T follicular helper cell (primary cell): ENCODE results near the gene IDUA.
"Not testable (repeated sequence)": the region's sequence is repeated elsewhere in the genome, so short reads cannot be mapped to it uniquely, and the experiment has no call there.

Source experiments
- DNase-seq: peaks from one replicate; pipeline ENCODE4 v3.0.0-alpha.2; 2020; ENCODE audit warnings: low read depth
- total RNA-seq, 2 experiments: gene quantifications; one replicate each; lab custom pipeline; 2026; lab: John Stamatoyannopoulos, UW

The IDUA gene
- total RNA-seq = 8.3 to 29.5 reads per million in 2 experiments

DNA sequence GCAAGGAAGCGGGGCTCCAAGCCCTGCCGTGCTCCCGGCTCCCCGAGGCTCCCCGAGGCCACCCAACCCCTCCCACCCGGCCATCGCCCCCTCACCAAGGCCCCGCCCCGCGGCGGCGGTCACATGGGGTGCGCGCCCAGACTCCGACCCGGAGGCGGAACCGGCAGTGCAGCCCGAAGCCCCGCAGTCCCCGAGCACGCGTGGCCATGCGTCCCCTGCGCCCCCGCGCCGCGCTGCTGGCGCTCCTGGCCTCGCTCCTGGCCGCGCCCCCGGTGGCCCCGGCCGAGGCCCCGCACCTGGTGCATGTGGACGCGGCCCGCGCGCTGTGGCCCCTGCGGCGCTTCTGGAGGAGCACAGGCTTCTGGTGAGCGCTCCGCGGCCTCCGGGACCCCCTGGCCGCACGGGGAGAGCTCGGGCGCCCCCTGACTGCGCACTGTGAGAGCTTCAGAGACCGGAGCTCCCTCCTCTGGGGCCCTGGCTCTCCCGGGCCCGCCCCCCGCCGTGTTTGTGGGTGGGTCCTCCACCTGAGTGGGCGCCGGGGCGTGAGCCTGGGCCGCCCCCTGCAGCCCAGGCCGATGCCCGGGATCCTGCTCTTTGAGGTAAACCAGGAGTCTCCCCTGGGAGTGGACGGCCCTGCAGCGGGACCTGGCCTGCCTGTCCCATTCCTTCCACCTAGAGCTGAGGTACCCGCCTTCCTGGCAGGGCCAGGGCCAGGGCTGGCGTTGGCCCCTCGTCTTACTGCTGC lies at the start of gene IDUA:
Gene IDUA, plus strand, starts transcription at position 166 of the 745 bp plus-strand sequence. Its CDS starts 41 bp downstream, at position 207.
- peak; percentile 79 for DNase-seq

DNA sequence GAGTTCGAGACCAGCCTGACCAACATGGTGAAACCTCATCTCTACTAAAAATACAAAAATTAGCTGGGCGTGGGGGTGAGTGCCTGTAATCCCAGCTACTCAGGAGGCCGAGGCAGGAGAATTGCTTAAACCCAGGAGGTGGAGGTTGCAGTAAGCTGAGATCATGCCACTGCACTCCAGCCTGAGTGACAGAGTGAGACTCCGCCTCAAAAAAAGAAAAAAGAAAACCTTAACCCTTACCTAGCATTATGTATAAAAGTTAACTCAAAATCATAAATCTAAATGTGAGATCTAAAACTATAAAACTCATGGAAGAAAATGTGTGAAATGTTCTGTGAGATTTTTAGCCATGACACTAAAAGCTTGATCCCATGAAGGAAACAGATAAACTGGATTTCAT lies 47.3 kb upstream of the IDUA start:
- not testable (repeated sequence) for DNase-seq

DNA sequence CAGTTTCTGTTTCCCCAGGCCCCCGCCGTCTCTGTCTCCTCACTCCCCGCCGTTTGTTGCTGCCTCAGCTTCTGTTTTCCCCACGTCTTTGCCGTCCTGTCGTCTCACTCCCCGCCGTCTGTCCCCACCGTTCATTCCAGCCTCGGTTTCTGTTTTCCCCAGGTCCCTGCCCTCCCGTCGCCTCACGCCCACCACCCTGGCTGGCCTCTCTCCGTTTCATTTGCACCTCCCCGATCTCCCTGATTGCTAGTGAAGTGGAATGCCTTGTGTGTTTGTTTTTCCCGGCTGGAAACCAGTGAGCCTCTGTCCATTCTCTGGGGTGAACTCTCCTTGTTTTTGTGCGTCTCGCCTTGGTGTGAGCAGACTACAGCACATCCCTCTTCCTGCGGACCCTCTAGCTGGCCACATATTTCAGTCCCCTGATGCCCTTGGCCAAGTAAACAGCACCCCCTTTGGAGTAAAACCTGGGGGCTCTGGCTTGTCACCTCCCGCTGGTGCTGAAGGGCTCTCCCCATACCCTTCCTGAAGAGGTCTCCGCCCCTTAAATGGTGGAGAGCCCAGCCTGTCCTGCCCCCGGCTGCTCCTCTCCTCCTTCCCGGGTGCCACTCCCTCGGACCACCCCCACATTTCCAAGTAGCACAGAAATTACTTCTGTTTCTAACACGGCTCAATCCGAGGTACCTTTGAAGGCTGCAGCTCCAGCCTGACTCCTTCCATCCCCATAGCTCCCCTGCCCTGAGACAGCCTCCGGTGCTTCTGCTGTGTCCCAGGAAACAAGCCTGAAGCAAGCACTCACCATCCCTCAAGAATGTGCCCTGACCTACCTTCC lies 41.4 kb upstream of the IDUA start:
- no peak for DNase-seq

DNA sequence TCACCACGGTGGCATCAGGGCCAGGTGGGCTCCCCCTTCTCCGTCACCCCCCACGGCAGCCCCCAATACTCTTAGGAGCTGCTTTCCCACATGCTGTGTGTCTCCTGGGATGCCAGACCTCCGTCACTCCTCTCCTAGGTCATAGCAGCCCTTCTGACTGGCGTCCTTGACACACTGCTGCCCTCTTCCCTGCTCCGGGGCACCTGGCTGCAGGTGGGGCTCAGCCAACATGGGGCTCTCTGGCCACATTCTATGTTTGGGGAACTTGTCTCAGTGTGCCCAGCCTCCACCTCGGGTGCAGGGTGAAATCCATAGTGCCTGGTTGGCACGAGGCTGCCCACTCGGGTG lies 40.8 kb upstream of the IDUA start:
- no peak for DNase-seq

DNA sequence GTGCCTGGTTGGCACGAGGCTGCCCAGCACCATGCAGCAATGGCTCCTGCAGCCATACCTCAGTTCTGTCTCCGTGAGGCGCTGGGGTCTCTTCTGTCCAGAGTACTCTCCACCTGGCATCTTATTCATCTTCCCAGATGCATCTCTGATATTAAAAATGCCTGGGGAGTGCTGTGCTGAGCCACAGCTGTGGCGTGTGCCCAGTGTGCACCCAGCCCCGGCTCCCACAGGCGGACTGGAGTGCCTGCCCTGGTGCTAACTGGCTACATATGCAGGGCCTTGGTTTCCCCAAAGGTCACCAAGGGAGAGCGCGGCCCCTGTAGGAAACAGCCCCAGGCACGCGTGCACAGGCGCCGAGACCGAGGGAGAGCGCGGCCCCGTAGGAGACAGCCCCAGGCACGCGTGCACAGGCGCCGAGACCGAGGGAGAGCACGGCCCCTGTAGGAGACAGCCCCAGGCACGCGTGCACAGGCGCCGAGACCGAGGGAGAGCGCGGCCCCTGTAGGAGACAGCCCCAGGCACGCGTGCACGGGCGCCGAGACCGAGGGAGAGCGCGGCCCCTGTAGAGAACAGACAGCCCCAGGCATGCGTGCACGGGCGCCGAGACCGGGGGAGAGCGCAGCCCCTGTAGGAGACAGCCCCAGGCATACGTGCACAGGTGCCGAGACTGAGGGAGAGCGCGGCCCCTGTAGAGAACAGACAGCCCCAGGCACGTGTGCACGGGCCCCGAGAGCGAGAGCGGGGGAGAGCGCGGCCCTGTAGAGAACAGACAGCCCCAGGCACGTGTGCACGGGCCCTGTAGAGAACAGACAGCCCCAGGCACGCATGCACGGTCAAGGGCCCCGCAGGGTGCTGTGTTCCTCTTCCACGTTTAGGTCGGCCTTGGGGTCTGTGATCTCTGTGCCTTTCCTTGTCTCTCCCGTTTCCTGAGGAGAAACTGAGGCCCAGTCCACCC lies 40.0 kb upstream of the IDUA start:
- DNase-seq = no peak

DNA sequence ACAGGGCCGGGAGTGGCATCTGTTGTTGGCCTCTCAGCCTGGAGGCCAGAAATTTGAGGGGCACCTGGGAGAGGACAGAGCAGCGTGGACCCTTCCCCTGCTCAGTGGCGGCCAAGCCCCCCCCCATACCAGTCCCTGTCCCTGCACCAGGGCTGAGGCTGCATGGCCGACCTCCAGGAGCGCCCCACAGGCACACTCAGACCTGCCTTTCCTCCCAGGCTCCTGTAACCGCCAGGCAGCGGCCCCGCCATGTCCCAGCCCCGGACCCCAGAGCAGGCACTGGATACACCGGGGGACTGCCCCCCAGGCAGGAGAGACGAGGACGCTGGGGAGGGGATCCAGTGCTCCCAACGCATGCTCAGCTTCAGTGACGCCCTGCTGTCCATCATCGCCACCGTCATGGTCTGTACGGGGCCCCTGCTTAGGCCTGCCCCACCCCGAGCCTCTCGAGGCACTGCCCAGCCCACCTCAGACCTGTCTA lies 39.3 kb upstream of the IDUA start:
- DNase-seq = no peak

DNA sequence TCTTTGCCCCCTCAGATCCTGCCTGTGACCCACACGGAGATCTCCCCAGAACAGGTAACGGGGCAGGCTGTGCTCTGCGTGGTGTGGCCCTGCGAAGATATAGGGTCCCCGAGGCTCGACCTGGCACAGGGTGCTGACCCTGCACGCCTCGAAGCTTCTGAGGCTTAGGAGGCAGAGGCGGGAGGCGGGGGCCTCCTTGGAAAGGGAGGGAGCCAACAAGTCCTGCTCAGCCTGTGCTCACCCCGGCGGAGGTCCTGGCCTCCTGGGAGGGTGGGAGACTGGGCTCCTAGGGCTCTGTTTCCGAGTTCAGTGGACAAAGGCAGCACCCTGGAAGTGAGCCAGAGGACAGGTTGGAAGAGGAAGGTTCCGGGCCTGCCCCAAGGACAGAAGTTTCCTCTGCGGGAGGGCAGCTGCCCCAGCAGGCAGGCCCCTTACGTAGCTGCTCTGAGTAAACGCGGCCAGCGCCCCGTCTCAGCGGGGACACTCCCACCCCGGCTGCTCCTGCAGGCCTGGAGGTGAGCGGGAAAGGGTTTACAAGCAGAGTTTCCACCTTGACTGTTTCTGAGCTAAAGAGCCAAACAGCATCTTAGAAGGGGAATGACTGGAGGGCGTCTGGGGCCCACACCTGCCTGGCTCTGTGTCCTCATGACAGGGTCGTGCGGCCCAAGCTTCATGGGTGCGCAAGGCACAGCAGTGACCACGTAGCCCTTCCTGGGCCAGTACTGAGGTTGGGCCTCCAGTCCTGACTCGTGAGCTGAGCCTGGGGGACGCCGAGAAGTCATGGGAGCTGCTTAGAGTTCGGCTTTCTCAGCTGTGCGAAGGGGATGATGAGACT lies 38.5 kb upstream of the IDUA start:
- no peak for DNase-seq

DNA sequence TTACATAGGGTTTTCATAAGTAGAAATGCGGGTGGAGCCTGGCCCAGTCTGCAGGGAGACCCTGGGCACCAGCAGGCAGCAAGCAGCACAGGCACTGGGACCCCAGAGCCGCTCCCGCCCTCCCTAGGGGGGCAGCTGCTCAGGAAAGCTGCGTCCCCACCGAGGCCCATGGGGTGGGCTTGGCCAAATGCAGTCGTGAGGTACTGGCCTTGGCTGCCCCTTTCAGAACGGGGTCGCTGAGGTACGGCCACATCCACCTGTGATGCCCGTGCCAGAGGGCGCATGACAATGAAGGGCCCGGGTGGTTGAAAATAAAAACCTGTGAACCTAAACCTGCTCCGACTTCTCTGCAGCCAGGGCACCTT lies 37.9 kb upstream of the IDUA start:
- DNase-seq = no peak

DNA sequence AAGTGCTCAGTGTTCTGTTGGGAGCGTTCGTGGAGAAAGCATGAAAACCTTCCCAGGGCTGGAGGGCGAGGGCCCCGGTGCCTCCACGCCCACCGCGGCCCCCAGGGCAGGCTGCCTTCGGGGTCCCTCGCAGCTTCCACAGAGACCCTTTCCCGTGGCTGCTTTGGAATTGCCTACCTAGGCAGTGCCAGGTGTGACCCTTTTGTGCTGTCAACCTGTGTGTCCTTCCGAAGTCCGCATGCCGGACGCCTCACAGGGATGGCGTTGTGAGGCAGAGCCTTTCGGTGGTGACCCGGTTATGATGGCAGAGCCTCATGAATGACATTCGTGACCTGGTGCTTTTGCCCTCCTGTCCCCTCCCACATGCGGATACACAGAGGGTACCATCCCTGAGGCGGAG lies 37.2 kb upstream of the IDUA start:
- no peak for DNase-seq

DNA sequence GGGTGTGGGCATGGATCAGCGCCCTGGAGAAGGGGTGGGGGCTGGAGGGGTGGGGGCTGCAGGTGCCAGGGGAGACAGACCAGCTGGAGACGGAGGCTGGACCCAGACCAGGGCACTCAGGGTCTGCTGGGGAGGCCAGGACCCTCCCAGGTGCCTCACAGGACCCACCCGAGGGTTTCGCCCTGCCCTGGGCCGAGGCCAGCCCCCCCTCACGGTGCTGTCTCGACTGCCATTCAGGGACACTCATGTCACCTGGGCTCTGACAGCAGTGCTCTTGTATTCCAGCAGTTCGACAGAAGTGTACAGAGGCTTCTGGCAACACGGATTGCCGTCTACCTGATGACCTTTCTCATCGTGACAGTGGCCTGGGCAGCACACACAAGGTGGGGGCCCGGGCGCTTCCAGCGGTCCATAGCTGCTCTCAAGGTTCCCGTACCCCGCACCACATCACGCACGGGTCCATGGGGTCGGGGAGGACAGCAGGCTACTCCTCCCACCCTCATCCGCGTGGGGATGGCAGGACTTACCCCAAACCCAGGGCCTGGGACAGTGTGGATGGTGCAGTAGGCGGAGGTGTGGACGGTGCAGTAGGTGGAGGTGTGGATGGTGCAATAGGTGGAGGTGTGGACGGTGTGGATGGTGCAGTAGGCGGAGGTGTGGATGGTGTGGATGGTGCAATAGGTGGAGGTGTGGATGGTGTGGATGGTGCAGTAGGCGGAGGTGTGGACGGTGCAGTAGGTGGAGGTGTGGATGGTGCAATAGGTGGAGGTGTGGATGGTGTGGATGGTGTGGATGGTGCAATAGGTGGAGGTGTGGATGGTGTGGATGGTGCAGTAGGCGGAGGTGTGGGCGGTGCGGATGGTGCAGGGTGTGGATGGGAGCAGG lies 36.5 kb upstream of the IDUA start:
- DNase-seq = no peak

DNA sequence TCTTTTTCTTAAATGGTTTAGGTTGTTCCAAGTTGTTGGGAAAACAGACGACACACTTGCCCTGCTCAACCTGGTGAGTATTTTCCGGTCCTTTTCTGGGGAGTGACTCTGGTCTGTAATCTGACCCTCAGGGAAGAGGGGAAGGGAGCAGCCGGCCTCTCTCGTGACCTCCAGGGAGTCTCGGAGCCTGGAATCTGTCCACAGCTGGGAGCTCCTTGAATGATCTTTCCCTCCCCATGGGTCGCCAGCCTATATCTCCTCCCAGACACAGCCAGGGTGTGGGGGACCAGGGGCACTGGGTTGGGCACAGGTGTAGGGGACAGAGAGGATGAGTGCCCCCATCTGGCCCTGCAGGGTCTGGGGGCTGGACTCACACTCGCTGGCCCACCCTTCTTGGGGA lies 35.7 kb upstream of the IDUA start:
- DNase-seq = no peak

DNA sequence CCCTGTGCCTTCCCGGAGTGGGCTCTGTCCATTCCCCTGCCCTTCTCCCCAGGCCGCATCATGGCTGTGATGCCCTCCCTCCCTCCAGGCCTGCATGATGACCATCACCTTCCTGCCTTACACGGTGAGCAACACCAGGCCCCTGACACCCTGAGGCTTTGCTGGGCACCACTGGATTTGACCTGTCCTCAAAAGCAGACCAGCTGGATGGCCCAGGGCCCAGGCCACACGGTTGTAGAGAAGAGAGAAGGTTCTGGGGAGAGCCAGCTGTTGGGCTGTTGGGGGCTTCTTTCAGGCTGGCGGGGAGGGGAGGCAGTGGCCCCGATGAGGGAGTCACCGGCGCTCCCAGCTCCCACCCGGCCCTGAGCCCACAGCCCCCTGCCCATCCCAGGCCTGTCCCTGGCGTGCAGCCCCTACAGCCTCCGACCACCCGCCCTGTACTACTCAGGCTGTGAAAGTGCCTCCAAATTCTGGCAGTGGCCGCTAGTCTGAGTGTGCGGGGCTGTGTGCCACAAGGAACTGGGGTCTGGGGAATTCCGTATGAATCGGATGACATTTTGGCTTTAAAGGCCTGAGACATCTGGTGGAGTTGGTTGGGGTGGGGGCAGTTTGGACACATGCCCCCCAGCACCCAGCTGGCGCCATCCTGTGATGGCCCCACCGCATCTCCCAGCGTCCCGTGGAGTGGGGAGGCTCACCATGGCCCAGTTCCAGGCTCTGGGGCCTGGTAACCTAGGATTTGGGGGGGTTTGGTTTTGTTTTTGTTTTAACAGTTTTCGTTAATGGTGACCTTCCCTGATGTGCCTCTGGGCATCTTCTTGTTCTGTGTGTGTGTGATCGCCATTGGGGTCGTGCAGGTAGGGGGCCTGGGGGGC lies 35.0 kb upstream of the IDUA start:
- no peak for DNase-seq

DNA sequence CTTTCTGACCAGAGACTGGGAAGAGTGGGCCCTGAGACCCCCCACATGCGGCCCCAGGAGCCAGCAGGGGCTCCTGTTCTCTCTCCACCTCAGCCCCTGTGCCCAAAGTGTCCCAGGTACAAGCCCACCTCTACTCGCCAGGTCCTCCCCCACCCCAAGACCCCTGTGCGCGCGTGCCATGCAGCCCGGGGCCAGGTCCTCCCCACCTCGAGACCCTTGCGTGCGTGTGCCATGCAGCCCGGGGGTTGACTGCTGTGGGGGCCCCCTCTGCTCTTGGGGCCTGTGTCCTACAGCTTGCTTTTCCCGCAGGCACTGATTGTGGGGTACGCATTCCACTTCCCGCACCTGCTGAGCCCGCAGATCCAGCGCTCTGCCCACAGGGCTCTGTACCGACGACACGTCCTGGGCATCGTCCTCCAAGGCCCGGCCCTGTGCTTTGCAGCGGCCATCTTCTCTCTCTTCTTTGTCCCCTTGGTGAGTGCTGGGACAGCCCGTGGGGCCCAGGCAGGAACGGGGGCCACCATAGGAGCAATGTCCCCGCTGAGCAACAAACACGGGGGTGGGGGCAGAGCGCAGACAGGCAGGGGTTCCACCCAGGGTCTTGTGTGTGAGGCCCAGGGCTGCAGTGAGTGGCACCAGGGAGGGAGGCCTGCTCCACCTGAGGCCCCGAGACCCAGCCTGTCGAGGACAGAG lies 33.8 kb upstream of the IDUA start:
- DNase-seq = no peak

DNA sequence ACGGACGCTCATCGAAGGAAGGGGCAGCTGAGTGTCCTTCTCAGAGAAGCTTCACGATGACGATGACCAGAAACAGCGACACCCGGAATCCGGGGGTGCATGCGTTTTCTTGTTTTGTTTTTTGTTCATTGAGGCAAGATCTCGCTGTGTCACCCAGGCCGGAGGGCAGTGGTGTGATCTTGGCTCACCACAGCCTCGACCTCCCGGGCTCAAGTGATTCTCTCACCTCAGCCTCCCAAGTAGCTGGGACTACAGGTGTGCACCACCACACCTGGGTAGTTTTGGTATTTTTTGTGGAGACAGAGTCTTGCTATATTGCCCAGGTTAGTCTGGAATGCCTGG lies 33.3 kb upstream of the IDUA start:
- DNase-seq = no peak

DNA sequence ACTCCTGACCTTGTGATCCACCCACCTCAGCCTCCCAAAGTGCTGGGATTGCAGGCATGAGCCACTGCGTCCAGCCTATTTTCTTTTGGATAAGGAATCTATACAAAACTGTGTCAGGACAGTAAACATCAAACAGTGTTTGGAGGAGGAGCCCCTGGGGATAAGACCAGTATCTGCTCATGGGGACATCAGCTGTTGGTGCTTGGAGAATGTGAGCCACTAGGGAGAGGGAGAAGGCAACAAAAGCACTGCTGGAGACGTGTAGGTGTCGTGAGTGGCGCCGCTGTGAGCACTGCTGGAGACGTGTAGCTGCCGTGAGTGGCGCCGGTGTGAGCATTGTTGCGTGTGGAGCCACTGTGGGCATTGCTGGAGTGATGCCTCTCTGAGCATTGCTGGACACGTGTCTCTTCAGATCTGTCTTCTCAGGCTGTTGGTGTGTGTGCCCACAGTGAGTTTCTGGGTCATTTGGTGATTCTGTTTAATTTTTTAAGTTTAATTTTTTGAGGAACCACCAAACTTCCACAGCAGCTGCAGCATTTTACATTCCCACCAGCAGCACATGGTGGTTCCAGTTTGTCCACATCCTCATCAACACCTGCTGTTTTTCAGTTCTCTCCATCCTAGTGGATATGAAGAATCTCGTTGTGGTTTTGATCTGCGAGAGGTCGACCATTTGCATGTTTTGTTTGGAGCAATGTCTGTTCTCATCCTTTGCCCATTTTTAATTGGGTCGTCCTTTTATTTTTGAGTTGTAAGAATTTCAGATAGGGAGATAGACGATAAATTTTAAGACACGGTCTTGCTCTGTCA lies 32.4 kb upstream of the IDUA start:
- no peak for DNase-seq

DNA sequence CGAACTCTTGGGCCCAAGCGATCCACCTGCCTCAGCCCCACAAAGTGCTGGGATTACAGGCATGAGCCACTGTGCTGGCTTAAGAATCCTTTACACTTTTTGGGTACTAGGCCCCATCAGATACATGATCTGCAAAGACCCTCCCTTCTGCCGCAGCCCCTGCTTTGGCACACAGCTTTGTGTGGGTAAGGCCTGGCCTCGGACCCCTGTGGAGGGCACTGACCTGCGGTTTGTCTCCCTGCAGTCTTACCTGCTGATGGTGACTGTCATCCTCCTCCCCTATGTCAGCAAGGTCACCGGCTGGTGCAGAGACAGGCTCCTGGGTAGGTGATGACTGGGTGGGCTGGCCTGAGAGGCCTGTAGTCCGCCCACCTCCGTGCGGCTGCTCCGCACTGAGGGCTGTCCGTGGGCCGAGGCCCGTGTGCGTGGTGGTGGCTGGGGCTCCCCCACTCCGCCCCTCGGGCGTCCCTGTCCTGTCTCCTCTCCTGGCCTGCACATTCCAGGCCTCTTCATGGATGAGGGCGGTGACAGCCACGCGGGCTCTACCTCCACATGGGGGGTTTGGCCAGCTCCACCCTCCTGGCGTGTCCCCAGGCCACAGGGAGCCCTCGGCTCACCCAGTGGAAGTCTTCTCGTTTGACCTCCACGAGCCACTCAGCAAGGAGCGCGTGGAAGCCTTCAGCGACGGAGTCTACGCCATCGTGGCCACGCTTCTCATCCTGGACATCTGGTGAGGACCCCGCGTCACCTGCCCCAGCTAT lies 31.5 kb upstream of the IDUA start:
- no peak for DNase-seq

DNA sequence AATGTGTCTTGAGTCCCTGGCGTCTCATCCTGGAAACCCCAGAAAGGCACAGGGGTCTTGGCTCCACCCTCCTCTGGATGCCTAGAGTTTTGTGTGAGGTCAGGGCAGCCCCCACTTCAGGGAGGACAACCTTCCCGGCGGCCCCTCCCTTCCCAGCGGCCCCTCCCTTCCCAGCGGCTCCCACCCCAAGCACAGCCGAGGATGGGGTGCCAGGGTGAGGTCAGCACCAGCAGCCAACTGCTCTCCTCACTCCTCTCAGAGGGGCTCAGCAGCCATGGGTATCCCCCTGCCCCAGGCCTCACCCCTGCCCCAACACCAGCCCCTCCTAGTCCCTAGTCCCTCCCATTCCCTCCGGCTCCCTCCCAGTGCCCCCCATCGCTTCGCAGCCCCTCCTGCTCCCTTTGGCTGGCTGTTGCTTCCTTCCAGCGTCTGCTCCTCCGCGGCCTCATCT lies 30.9 kb upstream of the IDUA start:
- DNase-seq = no peak
